ENCODE results near the gene THSD4. TPM values are rescaled to one million over a fixed set of nuclear protein-coding genes. Genes with fewer than 3 reads are reported as not detected.

THSD4 gene
- total and polyA plus RNA-seq, 2 of the 8 experiments (the other 6 are each of a cell fraction or from before 2014, with no cell fraction given), result 2.5 to 6.2 TPM

GRCh38 chr15:71607383-71607782 is 492.1 kb downstream of the THSD4 start:
- H3K23ac ChIP-seq (ENCODE audit: insufficient read length), result no peak overlapping the region
- H2AK5ac ChIP-seq (ENCODE audit: low read depth, low read length), result no peak overlapping the region
- no peak for DNase-seq (ENCODE audit: low read depth in 1 of 2, low spot score in 2 of 2)
- H4K5ac ChIP-seq (ENCODE audit: insufficient read length, low read depth, low read length), result no peak overlapping the region
- H2BK15ac ChIP-seq (ENCODE audit: low read length), result peak overlapping the region; percentile 89; the same call in 1 of the 2 replicates
- no peak overlapping the region for H4K8ac ChIP-seq (ENCODE audit: extremely low read depth, insufficient read depth, low read length)
- H3K4ac ChIP-seq (replicated peaks; ENCODE audit: insufficient read length, low read depth, low read length), result no peak overlapping the region
- no peak overlapping the region for H4K91ac ChIP-seq (replicated peaks; ENCODE audit: insufficient read length, low read length)
- no peaks in the 10 kb centered on the region for H3K27me3 ChIP-seq (replicated peaks in 1 of 4; ENCODE audit: control insufficient read depth in 3 of 4, extremely low read depth in 1 of 4, insufficient read depth in 3 of 4, low read length in 3 of 4)
- H2BK120ac ChIP-seq (replicated peaks; ENCODE audit: low read depth, low read length), result no peak overlapping the region
- H2BK20ac ChIP-seq (ENCODE audit: low read length), result no peak overlapping the region
- H3K18ac ChIP-seq (ENCODE audit: extremely low read depth, low read length), result no peak overlapping the region
- no peak overlapping the region for H3K9ac ChIP-seq (replicated peaks in 1 of 4; ENCODE audit: extremely low read depth in 1 of 4, low read depth in 3 of 4, low read length in 3 of 4)
- H4K20me1 ChIP-seq (replicated peaks in 1 of 2; ENCODE audit: control insufficient read depth in 1 of 2, insufficient read depth in 2 of 2, low read length in 2 of 2), result no peaks in the 10 kb centered on the region
- no peak overlapping the region for H3K4me2 ChIP-seq (ENCODE audit: insufficient read depth in 1 of 2, low read depth in 2 of 2, low read length in 2 of 2)
- CTCF ChIA-PET (ENCODE audit: partially characterized antibody), result interaction anchor here (0.7 to 1.2 kb wide), 2 partner anchors 11 to 17 kb away, joined by 3 to 4 read pairs; no protein-coding TSS in a partner anchor
- H3K36me3 ChIP-seq (ENCODE audit: control insufficient read depth in 2 of 4, insufficient read depth in 4 of 4, low read length in 3 of 4), result no peaks in the 10 kb centered on the region
- H2BK5ac ChIP-seq (ENCODE audit: low read depth, low read length), result no peak overlapping the region
- POLR2A ChIA-PET (ENCODE audit: partially characterized antibody), result no interaction called here
- no peaks in the 10 kb centered on the region for H3K9me3 ChIP-seq (ENCODE audit: insufficient read depth in 2 of 2, low read depth in 1 of 2, low read length in 1 of 2)
- H2BK12ac ChIP-seq (ENCODE audit: low read depth, low read length), result no peak overlapping the region
- no peaks in the 10 kb centered on the region for H3K23me2 ChIP-seq (ENCODE audit: low read depth, low read length)
- H3K56ac ChIP-seq (replicated peaks; ENCODE audit: insufficient read length, low read depth, low read length), result no peak overlapping the region
- TF ChIP-seq TBP (IDR thresholded peaks at IDR 0.05; ENCODE audit: low read depth, low read length), result no peak
- TF ChIP-seq FOSL1 (IDR thresholded peaks at IDR 0.05; ENCODE audit: insufficient read depth, low read depth, low read length), result no peak
- H3K14ac ChIP-seq (ENCODE audit: insufficient read length), result no peak overlapping the region
- no peak for FAIRE-seq
- H2AFZ ChIP-seq (ENCODE audit: low read length), result no peak overlapping the region
- no peak overlapping the region for H3K27ac ChIP-seq (ENCODE audit: low read depth, low read length)
- no peaks in the 10 kb centered on the region for H3K79me2 ChIP-seq (ENCODE audit: control insufficient read depth in 1 of 2, insufficient read depth in 2 of 2, low read length in 2 of 2)
- peaks cover 1 to 17% (median 9%) of the 10 kb centered on the region in 4 experiments; a peak in 6 of 7 replicates for H3K4me1 ChIP-seq (replicated peaks in 1 of 4; ENCODE audit: control insufficient read depth in 3 of 4, insufficient read depth in 4 of 4, low read length in 3 of 4)
- WGBS, 2 experiments (ENCODE audit: extremely low coverage in 1 of 2, insufficient coverage in 1 of 2, insufficient read length in 1 of 2, insufficient replicate concordance in 2 of 2, low coverage in 1 of 2, low lambda C conversion rate in 2 of 2, missing lambda C conversion rate in 1 of 2), result 90% methylated on average over 7 of the region's 7 CpGs; no CpG with 5 or more reads in 1 of the 2 experiments
- H3K79me1 ChIP-seq (ENCODE audit: low read depth, low read length), result no peaks in the 10 kb centered on the region
- no peak overlapping the region for H3K4me3 ChIP-seq (ENCODE audit: extremely low read depth in 1 of 4, insufficient read depth in 2 of 4, low read depth in 3 of 4, low read length in 4 of 4)

All from H1 (cell line).